ENCODE measurements around the gene ARL8A.
"Not testable (repeated sequence)": the region's sequence is repeated elsewhere in the genome, so short reads cannot be mapped to it uniquely, and the experiment has no call there.

ARL8A gene

DNA sequence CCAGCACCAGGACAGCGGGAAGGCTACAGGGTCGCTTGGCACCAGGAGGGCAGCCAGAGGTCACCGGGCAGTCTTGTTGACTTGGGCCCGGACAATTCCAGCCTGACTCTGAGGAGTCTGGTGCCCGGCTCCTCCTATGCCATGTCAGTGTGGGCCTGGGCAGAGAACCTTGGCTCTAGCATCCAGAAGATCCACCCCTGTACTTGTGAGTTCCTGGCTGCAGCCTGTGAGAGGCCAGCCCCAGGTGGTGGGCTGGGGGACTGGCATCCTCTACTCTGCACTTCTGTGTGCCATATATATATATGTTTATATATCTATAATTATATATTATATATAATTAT is 27.4 kb upstream of the ARL8A start:
- DNase-seq, result no peak

DNA sequence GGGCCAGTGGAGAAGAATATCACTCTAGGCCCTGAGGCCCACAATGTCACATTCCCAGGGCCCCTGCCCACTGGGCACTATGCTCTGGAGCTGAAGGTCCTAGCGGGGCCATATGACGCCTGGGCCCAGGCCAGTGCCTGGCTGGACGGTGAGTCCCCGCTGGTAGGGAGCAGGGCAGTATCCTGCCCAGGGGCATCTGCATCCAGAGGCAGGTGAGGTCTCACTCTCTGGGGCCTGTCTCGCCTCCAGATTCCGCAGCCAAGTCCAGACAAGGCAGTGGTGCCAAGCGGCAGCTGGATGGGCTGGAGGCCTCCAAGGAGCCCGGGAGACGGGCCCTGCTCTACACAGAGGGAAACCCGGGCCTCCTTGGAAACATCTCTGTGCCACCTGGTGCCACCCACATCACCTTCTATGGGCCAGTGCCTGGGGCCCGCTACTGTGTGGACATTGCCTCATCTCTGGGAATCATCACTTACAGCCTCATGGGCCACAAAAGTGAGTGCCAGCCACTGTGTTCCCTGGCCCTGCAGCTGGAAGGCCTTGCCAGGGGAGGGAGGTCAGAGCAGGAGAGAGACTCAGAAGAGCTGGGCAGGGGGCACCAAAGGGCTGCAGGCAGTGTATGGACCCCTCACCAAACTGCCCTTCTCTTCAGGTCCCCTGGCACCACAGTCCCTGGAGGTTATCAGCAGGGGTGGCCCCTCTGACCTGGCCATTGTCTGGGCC is 26.9 kb upstream of the ARL8A start:
- no peak for DNase-seq

DNA sequence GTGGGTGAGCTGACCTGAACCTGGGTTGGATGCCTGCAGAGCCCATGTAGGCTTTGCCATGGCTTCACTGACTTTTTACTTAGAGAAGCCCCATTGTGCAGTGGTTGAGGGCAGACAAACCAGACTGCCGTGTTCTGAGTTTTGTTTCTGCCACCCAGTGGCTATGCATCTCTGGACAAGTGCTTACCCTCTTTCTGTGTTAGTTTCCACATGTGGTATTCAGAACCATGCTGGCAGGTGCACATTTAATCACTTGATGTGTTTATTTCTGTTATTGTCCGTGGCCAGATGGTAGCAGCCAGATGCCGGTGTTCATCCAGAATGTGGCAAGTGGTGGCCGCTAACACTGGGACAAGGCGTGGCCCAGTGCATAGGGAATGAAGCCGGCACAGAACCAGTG is 26.2 kb upstream of the ARL8A start:
- peak; percentile 49 for DNase-seq

DNA sequence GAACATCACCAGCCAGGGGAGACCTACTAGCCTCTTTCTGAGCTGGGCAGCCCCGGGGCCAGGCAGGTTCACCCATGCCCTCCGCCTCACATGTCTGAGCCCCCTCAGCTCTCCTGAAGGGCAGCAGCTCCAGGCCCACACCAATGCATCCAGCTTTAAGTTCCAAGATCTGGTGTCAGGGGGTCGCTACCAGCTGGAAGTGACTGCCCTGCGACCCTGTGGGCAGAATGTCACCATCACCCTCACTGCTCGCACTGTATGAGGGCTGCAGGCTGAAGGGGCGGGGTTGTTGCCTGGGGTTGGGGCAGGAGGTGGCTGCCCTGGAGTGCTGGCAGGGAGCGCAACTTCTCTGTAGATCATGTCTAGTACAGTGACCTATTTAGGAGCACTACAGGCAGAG is 24.3 kb upstream of the ARL8A start:
- no peak for DNase-seq

DNA sequence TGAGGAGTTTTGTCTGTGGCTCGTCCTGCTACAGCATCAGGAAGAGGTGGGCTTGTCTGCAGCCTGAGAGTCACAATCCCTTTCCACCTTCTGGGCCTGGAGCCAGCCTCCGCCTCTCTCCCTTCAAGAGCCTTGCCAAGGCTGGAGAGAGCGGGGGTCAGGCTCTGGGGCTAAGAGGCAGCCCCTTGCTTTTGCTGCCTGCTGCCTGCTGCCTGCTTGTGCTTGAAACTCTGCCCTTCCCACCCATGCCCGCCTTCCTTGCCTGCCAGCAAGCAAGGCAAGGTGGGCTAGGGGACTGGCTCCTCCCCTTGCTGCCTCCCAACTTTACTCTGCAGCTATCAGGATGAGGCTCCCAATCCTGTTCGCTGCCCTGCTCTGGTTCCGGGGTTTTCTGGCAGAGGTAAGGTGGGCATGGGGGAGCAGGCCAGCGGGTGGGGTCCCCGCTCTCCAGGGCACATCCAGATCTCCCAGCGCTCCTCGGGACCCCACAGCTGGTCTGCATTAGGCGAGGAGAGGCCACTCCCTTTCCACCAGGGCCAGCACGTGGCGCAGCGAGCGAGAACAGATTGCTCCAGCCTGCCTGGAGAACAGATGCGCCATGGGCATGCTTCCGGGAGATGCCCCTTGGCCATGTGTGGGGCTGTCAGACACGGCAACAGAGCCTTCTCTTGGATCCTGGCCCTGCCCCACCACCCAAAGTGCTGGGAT is 23.3 kb upstream of the ARL8A start:
- DNase-seq, result peak; percentile 84

DNA sequence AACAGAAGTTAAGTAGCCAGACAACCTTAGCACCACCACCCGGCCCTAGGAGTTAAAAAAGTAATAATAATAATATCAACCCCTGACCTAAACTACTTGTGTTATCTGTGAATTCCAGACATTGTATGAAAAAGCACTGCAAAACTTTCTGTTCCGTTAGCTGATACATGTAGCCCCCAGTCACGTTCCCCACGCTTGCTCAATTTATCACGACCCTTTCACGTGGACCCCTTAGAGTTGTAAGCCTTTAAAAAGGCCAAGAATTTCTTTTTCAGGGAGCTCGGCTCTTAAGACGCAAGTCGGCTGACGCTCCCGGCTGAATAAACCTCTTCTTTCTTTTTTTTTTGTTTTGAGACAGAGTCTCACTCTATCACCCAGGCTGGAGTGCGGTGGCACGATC is 22.5 kb upstream of the ARL8A start:
- DNase-seq, result not testable (repeated sequence)

DNA sequence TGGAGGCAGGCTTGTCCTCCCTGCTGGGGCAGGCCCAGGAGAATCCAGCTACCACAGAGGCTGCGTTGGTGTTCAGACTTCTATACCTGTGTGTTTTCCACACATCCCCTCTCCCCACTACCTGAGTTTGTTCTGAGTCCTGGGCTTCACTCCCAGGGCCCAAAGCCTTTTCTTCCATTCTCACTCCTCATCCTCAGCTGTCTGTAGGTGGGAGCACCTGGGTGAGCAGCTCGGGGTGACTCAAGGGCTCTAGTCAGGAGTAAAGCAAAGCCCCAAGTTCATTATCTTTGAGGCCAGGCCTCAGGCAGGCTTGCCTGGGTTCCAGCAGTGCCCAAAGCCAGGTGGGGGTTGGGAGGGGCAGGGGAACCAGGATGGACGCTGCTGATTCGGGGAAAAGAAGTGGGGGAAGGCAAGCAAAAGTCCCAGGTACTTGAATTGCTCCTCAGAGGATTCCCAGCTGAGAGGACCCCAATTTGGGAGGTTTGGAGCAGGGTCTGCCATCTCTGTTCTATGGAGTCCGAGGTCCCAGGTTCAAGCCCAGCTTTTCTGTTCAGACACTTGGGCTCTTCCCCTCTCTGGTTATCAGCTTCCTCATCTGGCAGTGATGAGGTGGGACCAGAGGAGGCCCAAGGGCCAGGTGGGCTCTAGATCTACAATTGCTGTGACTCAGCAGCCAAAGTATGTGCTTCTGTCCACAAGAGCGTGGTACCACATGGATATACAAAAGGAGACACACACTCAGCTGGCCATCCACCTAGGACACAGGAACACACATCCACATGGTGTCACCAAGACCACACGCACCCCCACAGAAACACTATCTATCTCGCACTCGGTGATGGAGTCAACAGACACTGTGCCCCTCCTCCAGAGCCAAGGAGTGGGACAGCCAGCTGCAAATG is 21.7 kb upstream of the ARL8A start:
- no peak for DNase-seq

DNA sequence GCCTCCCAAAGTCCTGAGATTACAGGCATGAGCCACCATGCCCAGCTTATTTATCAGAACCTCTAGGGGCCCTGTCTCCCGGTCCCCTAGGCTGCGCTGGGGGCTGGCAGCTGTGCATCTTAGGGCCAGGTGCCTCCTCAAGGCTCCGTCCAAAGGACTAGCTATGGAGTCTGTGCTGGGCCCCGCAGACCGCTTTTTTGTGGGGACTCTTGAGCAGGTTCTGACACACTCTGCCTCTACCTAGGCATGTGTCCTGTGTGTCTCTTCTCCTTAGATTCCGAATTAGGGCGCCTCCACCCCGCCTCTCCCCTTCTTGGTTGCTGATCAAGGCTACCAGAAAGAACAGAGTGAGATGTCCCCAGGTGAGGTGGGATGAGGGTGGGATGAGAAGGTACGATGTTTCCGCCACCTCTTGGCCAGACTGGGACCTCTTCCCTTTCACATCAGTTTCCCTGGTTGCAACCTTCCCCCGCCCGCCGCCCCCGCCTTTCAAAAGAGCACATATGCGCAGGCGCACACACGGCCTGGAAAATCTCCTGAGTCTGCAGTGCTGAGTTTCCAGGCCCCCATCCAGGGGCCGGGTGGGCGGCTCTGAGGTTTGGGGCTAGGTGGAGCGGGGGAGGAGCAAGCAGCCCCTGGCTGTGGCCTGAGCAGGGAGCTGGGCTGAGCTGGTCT is 20.9 kb upstream of the ARL8A start:
- no peak for DNase-seq

DNA sequence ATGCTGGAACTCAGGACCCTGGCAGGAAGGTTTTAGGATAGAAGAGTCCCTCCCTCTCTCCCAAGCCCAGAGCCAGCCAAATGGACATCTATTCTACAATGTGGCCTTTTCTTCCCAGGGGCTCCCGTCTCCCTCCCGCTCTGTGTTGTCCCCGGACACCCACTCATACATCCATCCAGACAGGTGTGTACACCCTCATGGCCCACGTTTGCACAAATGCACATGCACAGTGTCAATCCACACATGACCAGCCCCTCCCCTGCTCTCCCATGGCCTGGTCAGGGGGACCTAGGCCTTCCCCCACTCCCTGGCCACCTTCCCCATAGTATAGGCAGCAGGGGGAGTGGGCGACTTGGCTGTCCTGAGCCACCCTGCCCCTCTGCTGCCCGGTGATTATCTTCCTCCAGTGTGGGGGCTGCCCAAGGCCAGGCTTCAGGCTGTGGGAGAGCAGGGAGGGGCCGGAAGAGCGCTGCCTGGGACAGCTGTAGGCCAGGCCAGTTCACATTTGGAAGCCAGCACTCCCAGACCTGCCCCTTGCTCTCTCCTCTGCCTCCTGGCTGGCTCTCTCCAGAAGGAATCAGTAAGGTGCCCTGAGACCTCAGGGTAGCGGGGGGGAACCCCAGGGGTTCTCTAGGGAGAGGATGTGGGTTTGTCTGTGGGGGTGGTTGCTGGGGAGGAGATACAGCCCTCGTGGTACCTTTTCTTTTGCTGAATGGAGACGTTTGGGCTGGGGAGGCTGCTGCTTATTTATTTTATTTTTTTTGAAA is 19.9 kb upstream of the ARL8A start:
- DNase-seq, result no peak

DNA sequence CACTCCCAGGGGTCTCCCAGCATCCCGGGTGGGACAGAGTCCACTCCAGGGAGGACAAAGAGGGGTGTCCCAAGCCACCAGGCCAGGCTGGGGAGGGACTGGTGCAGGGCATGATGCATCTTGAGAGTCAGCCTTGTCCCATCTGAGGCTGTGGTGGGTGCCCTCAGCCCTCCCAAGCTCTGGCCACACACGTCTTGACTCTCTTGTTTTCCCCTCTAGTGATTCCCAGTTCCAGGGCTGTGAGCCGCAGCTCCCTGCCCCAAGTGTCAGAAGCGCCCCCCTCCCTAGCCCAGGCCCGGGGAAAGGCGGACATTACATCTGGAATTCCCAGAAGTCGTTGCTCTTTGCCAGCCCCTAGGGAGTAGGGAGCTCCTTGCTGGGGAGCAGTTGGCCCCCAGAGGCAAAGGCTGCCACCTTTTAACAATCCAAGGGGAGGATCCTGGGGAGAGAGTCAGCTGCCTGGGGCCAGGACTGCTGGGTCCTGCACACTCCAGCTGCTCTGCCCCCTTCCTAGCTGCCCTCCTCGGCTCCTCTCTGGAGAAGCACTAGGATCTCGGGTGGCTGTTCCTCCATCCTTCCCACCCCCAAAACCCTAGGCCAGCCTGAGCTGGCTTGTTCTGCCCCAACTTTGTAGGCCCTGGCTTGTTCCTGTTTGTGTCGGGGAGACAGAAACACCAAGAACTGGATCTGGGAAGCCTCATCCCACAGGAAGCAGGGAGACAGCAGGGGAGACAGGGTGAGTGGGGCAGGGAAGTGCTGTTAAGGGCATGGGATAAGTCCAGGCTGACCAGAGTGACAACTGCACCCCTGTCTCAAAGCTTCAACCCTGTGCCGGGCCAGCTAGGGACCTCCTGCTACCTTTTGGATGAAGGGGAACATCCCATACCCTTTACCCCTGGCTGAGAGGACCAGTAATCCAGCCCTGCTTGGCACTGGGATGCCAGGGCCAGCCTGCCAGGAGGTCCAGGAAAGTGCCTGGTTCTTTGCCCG is 19.0 kb upstream of the ARL8A start:
- DNase-seq, result no peak

DNA sequence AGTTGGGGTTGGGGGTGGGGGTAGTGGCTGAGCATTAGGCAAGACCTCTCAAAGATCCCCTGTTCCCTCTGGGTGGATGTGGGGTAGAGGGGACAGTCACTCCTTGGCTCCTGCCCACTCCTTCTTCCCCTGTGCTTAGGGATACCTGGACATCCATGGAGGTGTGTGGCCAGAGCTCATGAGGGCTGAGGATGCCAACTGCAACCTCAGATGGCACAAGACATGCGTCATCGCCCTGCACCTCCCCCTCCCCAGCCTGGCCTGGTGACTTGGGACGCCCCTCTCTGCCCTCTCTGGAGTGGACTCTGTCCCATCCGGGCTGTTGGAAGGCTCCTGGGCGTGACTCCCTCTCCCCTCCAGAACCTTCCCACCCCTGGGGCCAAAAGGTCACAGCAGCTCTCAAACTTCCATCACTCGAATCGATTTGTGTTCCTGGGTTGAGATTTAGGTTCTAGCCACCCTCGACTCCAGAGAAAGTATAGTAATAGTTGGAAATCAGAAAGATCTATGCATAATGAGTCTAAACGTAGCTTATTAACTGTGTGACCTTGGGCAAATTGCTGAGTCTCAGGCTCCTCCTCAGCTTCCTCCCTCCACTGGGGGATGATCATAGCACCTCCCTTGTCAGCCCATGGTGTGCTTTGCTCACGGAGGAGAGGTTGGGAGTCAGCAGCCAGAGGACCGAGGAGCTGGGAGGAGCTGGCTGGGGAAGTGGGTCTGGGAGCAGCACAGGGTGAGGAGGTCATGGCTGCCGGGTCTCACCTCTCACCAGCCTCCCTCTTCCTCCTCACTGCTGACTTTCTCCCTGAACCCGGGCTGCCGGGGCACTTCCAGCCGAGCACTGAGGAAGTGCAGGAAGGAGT is 18.1 kb upstream of the ARL8A start:
- no peak for DNase-seq

DNA sequence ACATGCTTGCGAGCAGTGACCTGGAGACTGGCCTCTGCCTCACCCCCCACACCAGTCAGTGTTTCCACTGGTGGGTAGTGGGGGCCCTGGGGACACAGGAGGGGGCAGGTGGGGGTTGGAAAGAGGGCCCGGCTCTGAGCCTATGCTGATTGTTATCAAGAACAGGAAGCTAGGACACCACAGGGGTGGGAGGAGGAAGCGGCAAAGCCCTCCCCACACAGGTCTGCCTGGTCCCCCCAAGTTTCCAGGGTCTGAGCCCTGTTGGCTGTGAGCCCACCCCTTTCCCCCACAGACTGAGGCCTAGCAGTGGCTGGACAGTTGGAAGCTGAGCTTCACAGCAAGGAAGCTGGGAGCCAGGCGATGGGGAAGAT is 17.5 kb upstream of the ARL8A start:
- DNase-seq, result no peak

DNA sequence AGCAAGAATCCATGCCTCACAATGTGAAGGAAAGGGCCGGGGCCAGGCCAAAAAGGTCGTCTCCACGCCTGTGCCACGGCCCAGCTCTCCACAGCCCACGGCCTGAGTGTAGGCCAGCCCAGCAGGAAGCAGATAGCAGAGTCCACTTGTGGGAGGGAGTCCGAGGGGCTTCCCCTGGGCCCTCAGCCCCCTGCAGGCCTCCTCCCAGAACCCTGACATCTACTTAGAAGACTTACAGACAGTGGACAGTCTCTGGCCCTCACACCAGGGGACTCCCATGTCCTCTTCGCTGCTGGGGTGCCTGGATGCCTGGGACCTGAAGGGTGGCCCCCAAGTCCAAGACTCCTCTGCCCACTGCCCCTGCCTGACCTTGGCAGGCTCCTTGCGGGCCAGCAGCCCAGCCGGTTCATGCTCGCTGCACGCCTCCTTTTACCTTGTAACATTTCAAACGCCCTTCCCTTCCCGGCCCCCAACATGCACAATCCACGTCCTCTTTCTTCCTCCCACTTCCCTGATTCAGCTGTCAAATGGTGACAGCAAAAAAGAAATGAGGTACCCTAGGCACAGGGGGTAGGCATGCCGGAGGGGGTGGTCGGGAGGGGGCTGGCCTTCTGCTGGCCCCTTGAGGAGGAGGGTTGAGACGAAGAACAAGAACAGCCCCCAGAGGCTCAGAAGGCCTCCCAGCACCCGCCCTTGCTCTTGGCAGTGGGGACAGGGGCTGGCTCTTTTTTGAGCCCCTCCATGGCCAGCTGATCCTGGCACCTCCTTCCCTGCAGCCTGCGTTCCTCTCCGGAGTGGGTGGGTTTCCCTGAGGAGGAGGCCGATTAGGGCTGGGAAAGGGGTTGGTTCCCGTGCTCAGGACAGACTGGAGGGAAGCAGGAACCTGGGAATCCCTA is 16.9 kb upstream of the ARL8A start:
- no peak for DNase-seq

DNA sequence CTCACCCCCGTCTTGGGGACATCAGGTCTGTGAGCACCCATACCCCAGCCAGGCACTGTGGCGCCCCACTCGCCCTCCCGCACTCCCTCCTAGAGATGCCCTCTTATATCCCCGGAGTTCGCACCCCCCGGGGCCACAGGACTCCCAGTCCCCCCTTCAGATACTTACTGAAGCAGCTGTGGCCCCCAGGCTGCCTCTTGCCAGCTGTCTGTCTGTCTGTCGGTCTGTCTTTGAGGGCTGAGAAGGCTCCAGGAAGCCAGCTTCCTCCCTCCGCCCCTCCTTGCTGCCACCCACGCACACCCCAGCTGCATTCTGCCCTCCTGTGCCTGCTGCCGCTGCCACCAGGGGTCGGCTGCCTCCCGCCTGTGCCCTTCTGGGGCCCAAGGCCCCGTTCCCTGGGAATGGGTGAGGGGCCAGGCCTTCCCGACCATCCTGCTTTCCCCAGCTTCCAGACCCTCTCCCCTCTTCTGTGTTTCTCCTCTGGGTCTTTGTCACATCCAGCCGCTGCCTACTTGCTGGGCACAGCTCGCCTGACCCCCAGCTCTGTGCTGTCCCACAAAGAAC is 15.9 kb upstream of the ARL8A start, which contains the start of gene PTPN7:
TSS of gene PTPN7 (minus strand) at position 226 of the 564 bp plus-strand sequence. CDS start 1,200 bp downstream, outside the sequence.
- no peak for DNase-seq

DNA sequence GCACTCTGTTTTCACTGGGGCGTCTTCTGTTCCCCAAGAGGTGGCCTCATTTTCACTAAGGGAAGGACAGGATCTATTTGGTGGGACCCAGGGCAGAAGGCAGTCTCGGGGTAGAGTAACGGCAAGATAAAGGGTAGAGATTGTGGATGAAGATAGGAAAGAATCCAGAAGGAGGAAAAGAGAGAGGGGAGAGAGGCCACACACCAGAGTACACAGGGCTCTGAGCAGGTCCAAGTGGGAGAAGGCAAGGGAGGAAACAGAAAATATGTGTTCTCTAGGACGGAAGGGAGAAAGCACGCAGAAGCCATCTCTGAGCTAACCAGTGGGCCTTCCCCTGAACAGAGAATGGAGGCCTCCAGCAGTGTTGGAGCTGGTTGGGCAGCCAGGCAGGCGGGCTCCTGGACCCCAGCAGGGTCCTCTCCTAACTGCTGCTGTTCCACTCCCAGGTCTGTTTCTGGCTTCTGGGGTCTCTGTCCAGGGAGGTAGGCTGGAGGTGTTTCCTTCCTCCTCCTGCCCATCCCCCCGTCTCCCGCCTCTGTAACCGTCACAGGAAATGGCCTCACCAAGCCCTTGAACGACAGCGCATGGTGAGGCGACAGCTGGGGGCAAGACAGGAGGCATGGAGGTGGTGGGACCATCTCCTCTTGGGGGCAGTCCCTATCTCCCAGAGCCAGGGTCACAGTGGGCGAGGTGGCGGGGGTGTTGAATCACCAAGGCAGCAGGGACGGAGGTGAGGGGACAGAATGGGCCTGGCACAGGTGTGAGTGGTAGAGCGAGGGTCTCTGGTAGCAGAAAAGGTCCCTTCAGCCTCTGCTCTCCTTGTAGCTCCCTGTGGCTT is 15.2 kb upstream of the ARL8A start:
- no peak for DNase-seq

DNA sequence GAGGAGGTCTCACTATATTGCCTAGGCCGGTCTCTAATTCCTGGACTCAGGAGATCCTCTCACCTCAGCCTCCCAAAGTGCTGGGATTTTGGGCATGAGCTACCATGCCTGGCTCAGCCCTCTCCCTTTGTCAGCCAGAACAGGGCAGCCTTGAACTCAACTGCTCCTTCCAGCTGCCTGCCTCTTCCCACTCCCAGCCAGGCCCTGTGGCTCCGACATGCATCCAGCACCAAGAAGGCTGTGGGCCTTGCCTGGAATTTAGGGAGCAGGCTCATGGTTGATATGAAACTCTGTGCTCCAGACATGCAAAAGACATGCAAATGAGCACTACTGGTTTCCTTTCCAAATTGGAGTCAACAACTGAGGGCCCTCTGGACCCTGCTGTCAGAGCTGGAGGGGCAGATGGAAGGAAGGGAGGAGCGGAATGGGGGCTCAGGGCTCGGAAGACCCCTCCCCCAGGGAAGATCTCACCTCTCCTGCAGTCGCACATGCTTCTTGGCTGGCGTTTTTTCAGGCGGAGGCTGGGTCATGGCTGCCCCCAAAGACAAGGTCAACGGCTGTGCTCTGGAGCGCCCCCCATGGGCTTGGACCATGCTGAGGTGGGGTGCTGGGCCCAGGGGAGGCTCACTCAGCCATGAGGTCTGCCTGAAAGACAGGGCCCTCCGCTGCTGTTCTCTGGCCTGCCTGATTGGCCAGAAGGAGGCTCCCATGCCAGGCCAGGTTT is 14.4 kb upstream of the ARL8A start:
- no peak for DNase-seq

DNA sequence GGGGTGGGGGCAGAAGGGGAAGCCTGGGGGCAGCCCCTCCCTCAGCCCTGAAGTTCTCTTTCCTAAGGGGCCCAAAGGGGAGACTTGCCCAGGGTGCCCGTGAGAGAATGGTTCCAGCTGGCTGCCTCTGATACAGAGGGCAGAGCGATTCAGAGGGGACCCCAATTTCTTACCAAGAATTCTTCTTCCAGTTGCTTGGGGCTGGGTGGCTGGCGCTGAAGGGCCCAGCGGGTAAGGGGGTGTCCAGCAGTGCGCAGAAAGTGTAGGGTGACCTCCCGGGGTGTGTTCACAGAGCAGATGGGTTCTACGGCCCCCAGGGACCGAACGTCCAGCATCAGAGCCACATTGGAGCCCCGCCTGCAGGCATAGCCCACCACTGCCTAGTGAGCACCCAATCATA is 13.4 kb upstream of the ARL8A start:
- DNase-seq, result no peak
